SK-N-SH treated with all-trans-retinoic acid at 6 μM for 48 hours (cell line): ENCODE results near the gene ZFHX3.

Source experiments
- ARNTL ChIP-seq: fragments of 450-650 bp; formaldehyde crosslinking; IDR thresholded peaks from 2 replicates; pipeline ENCODE4 v1.5.0; 2020; ENCODE audit warnings: low read depth, mild to moderate bottlenecking, moderate library complexity, borderline replicate concordance
- RARB ChIP-seq: fragments of 250-450 bp; sonication (Bioruptor Pico); IDR thresholded peaks from 2 replicates; pipeline ENCODE4 v1.8.0; 2021; ENCODE audit warnings: mild to moderate bottlenecking, moderate library complexity
- TCF4 ChIP-seq: fragments of 250-450 bp; sonication (Bioruptor Pico); IDR thresholded peaks from 2 replicates; pipeline ENCODE4 v1.8.0; 2021; ENCODE audit warnings: mild to moderate bottlenecking, moderate library complexity, borderline replicate concordance
- TOX ChIP-seq: fragments of 250-450 bp; sonication (Bioruptor Pico); IDR thresholded peaks from 2 replicates; pipeline ENCODE4 v1.8.0; 2021; ENCODE audit warnings: mild to moderate bottlenecking, moderate library complexity, borderline replicate concordance
- ZC3H10 ChIP-seq: fragments of 250-450 bp; sonication (Bioruptor Pico); IDR thresholded peaks from 2 replicates; pipeline ENCODE4 v1.5.1; 2021; ENCODE audit warnings: mild to moderate bottlenecking, moderate library complexity
- ZFP30 ChIP-seq: fragments of 450-650 bp; formaldehyde crosslinking; IDR thresholded peaks from 2 replicates; pipeline ENCODE4 v1.5.0; 2022; ENCODE audit warnings: mild to moderate bottlenecking, moderate library complexity

GRCh38 chr16:73006026-73006425, 41.9 kb downstream of the ZFHX3 start:
- TF ChIP-seq ZC3H10: no peak
- no peak for TF ChIP-seq TCF4 (CRISPR knock-in tag)
- TF ChIP-seq RARB: no peak
- TF ChIP-seq ZFP30: no peak
- TF ChIP-seq TOX: no peak
- TF ChIP-seq ARNTL (CRISPR knock-in tag): no peak
